Stimulated activated CD8-positive, alpha-beta memory T cell treated with anti-CD3 and anti-CD28 coated beads, Interleukin-4, amount 100 ng/mL, for 1 hour (primary cell): ENCODE results near the gene UCKL1.
"Not testable (repeated sequence)": the region's sequence is repeated elsewhere in the genome, so short reads cannot be mapped to it uniquely, and the experiment has no call there.

Source experiments
- DNase-seq, 2 donors: peaks; one replicate each; pipeline ENCODE4 v3.0.0-alpha.2; 2020; ENCODE audit warnings: low read depth in 2 of 2, low spot score in 1 of 2

Gene UCKL1

DNA sequence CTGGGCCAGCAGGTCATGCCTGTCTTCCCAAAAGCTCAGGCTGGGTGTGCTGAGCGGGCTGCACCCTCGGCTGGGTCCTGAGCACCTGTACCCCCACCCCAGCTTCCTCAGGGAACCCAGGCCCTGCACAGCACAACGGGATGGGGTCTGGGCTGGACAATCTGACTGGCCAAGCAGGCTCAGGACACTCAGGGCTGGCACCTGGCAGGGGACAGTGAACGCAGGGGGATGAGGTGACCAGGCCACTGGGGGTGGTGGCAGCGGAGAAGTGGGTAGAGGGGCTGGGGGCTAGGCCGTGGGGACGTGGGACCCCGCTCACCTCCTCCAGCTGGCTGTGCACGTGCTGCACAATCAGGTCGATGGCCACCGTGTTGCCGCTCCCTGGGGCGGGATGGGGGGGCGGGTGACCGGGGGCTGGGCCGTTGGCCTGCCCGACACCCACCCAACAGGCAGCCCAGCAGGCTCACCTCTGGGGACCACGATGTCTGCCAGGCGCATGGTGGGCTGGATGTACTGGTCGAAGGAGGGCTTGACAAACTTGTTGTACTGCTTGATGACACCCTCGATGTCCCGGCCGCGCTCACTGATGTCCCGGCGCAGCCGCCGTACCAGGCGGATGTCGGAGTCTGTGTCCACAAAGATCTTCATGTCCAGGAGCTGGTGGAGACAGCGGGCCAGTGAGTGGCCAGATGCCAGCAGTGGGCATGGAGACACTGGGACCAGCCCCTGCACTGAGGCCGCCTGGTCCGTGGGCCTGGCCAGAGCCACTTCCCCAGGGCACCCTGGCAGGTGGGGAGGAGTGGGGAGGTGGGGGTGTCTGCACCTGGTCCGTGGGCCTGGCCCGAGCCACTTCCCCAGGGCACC is 11.9 kb downstream of the UCKL1 start:
- no peak for DNase-seq

DNA sequence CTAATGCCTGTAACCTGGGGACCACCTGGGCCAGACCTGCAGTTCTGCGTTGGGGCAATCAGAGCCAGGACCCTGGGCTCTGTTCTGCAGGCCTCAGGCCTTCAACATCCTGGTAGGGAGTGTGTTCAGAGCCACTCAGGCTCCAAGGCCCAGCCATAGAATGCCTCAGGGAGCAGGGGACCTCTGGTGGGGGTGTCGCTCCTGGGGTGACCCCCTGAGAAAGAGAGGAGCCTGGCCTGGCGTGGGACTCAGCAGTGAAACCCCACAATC is 12.5 kb downstream of the UCKL1 start:
- DNase-seq = no peak

DNA sequence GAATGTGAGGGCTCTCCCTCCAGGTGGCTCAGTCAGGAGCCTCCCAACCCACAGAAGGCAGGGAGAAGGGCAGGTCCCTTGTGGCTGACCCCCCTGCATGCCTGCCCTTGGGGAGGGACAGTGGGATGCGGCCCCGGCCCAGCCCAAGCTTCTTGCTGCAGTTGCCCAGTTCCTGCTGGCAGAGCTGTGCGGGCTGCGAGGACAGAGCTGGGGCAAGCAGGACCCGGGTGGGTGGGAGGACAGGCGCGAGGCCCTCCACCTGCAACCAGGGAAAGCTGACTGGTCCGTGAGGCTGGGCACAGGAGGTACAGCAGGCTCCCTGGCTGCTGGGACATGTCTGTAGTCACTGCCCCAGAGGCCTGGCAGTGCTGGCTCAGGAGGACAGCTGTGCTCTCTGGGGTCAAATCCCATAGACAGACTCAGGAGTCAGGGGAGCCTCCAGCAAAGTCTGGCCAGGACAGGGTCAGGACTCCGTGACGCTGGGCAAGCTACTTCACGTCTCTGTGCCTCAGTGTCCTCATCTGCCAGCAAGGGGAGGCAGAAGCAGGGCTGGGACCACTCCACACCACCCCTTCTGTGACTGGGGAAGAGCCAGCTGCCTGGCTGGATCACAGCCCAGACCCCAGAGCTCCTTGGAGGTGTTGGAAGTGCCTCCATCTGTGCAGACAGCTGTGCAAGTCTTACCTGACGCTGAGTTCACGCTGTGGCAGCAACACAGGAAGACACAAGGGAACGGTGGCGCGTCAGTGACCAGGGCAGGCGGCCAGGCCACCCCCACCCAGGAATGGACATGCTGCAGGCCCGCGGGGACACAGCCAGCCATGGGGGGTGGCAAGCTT is 13.0 kb downstream of the UCKL1 start:
- no peak for DNase-seq

DNA sequence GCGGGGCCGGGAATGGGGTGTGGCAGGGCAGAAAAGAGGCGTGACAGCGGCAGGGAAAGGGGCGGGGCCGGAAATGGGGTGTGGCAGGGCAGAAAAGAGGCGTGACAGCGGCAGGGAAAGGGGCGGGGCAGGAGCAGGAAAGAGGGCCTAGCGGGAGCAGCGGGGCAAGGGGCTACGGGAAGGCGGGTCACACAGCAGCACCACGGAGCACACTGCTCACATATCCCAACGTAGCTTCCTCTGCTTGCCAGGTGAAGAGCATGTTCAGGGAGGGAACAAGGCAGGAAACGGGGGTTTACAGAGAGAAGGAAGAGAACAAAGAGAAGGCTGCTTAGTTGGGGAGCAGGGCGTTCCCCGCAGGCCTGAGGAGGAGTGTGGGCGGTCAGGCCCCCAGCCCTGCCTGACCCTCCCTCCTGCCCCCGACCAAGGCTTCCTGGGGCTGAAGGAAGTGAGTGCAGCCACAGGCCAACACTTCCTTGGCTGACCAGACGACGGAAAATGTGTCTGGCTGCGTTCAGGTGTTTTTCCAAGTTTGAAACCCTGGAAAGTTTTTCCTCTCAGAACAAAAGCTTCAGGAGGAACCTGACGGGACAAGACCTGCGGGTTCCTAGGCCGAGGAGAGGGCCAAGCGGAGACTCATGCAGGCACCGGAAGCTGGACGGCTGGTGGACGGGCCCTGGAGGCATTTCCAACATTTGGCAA is 13.8 kb downstream of the UCKL1 start:
- DNase-seq = no peak

DNA sequence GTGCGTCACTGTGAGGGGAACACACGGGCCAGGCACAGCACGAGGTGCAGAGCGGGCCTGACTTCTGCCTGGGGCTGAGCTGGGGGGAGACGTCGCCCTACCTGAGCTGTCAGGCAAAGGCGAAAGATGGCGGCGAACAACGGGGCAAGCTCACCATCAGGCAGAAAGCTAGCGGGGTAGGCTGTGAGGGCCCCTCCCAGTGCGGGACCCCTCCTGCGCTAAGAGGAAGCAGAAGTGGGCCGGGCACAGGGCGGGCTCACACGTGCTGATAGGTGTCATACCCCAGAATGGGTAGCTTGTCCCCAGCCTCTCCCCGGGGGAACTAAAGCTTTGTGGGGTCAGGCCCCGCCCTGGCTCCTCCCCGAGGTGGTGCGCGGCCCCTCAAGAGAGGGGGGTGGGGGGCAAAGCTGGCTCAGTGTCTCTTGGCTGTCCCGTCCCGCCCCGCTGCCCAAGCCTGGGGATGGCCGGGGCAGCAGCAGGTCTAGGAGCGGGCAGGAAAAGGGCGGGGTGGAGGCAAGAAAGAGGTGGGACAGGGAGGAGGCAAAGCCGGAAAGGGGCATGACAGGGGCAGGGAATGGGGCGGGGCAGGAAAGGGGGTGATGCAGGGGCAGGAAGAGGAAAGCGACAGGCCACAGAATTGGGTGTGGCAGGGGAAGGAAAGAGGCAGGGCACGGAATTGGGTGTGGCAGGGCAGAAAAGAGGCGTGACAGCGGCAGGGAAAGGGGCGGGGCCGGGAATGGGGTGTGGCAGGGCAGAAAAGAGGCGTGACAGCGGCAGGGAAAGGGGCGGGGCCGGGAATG is 14.7 kb downstream of the UCKL1 start:
- peak in 1 of 2 donors; percentile 61 for DNase-seq

DNA sequence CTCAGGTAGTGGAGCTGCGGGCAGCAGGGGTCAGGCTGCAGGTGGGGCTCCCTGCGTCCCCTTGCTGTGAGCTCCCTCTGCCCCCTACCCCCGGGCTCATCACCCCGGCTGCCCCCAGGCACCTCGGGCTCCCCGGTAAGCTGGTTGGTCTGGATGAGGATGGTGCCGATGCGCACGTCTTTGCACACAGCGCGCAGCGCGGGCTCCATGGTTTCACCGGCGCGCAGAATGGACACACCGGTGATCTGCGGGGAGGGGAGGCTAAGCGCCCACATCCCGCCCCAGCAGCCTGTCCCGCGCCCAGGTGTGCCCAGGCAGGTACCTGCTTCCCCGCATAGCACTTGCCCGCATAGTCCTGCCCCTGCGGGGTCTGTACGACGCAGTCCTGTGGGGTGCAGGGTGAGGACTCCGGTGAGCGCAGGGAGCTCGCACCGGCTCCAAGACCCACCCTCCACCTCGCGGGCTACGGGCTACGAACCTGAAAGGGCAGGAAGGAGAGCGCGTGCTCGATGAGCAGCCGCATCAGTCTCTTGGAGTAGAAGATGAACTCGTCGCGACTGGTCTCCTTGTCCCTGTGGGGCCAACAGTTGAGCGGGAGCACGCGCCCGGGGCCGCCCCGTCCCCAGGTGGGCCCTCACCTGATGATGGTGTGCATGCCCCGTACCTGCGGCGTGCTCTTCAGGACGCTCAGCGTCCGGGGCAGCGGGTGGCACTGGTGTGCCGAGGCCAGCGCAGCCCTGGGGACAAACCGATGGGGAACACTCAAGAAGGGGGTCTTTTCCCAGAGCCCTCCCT is 15.5 kb downstream of the UCKL1 start:
- no peak for DNase-seq

DNA sequence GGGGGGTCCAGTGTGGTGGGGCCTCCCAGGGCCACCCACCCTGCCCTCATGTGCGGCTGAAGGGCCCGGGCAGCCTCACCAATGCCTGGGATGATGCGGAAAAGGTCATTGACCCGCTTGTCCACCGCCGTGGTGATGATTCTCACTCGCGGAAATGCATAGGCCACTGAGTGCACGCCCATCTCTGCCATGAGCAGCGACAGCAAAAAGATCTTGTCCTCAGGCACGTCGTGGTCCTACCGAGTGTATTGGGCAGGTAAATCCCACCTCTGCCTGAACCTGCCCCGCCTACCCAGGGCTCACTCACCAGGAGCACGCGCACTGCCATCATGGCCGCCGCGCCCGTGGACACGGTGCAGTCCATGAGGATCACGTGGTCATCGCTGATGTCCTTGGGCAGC is 16.1 kb downstream of the UCKL1 start:
- DNase-seq = no peak

DNA sequence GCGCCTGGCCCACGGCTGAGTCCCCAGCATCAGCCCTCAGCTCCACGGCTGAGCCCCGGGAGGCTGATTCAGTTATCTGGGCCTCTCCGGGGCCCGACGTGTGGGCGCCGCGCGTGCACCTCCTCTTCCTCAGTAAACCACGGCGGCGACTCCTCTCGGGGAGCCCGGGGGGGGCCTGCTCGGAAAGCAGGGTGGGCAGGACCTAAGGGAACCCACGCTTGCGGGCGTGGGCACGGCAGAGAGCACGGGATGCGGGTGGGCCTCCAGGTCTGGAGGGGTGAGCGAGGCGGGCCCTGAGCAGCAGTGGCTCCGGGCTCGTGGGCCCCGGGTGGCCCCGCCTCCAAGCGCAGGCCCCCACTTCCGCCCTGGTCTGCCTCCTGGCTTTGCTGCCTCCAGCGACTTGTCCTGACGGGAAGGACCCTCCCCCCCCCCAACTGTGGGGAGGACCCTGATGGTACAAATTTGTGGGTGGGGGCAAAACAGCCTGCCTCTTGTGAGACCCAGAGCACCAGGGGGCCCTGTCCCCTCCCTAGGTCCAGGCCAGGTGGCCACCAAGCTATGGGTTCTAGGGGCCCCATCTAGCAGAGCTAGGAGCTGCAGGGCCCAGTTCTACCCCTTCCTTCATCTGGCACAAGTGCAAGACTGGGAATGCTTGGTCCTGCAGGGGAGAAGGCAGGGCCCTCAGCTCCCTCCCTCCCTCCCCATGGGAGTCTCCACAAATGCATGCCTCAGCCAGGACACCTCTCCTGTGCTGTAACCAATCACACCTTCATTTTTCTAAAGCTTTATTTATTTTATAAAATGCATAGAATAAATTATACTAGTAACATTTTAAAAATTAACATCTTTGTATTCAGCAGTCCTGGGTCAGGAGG is 16.9 kb downstream of the UCKL1 start:
- no peak for DNase-seq

DNA sequence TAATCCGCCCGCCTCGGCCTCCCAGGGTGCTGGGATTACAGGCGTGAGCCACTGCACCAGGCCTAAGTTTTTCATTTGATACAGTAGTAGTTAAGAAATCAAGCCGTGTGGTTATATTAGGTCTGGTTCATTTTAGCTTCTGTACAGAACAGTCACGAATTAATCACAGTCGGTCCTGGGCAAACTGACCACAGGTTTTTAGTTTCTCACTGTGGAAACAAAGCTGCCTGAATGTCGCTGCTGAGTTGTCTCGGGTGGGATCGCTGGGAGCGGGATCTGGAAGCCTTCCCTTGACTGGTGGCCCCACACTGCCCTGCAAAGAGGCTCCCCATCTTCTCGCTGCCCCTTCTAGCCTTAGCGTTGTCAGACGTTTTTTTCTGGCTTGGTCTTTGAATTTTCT is 18.6 kb downstream of the UCKL1 start:
- no peak for DNase-seq

DNA sequence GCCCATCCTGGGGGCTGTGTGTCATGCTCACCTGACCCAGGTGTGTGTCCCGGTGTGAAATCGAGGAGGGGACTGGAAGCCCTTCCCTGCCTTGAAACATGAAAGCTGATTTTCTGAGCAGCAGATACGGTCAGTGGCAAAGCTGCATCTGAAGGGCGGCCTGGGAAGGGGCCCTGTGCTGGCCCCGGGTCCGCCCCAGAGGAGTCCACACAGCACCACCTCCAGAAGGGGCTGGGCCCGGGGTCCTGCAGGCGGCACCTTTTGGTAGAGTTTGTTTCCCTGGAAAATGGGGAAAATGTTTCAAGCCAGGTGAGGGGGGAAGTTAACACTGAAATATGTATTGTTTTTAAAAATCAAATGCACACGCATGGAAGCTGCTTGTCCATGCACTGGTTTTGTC is 20.8 kb downstream of the UCKL1 start:
- DNase-seq = no peak

DNA sequence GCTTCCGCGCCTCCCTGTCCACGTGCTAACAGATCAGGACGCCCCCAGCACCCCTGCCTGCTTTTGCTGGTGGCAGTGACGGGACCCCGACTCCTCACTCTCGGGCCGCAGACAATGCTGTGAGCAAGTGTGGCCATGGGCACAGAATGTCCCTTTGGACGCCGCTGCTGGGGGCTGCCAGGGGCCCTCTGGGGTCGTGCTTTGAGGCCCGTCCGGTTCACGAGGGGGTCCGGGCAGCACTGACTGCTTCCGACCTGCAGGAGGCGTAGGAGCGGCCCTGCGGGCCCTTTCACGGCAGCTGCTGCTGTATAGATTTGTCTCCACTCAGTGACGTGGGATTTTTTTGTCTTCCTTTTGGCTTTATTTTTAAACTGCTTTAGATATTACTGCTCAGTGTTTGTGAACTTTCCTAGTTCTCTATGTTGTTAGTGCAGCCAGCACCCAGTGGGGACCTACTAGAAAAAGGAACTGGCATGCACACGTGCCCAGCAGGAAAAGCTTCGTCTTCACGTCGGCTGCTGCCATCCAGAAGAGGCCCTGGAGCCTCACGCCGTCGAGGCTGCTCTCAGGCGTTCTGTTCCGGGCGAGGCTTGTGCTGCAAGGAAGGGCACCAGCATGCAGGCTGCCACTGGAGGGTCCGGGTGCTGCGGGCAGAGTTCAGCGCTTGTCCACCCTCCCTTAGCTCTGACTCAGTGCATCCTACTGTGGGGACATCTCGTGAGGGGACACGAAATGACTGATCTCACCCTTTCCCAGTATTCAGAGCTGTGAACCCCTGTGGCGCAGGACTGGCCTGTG is 21.7 kb downstream of the UCKL1 start:
- no peak for DNase-seq

DNA sequence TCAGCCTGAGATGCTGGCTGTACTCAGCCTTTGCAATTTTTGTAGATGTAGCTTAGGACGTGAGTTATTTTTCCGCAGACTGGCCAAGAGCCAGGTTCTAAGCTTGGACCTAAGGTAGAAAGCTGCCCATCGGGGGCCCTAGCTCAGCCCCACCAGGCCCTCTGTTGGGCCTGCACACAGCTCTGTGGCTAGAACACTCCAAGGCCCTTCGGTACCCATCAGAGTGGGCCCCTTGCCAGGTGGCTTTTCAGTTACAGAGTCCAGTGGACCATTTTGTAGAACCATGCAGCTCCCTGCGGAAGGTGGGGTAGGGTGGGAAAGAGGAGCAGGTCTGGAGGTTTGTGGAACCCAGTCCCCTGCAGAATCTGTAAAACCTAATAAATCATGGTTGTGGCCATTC is 22.6 kb downstream of the UCKL1 start:
- DNase-seq = no peak

DNA sequence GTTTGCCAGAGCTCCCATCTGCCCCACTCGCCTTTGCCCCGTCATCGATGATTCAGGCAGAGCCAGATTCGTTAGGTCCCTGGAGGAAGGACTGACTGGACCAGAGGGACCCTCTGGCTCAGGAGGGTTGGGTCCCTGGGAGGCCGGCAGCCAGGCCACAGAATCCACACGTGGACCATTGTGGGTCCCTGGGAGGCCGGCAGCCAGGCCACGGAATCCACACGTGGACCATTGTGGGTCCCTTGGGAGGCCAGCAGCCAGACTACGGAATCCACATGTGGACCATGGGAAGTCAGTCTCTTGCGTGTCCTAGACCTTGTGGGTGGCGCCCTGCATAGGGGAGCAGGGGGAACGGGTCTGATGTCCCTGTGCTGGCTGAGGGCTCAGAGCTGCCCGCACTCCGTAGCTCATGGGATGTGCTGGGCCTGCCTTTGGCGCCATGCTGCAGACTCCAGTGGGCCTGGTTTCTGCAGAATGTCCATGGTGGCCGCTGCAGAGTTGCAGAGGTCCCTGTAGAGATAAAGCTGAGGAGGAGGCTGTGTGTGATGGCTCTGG is 23.5 kb downstream of the UCKL1 start:
- no peak for DNase-seq

DNA sequence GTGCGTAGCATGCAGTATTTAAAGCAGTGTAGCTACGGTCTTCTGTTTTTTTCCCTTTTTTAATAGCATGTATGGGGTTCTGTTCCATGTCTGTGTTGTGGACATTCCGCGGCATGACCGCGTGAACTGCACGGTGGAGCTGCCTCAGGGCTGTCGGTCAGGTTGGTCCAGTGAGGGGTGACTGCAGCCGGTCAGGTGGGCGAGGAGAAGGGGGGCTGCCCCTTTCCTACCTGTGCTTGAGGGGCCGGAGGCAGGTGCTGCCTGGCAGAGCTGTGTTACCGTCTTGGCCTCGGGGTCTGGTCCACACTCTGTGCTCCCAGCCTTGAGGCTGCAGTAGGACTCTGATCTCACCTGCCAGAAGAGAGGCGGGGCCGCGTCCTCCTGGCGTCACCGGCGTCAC is 24.5 kb downstream of the UCKL1 start:
- no peak for DNase-seq

DNA sequence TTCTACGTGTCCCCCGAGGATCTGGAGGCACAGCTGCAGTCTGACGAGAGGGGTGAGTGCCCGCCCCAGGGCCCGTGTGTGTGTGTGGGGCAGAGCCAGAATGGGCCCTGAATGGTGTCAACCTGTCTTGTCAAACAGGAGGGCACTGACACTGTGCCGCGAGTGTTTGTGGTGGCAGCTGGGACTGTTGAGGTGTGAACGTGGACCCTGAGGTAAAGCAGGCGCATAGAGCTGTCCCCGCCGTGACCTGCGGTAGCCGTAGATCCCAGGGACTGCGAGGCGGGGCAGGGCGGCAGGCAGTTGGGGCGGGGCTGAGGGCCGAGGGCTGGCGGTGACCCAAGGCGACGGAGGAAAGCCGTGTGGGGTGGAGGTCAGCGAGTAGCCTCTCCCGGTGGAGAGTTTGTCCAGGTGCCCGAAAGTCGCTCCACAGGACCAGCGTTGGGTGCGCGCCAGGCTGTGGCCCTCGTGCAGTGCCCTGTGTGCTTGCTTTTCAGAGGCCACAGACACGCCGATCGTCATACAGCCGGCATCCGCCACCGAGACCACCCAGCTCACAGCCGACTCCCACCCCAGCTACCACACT is 25.2 kb downstream of the UCKL1 start:
- DNase-seq = no peak

DNA sequence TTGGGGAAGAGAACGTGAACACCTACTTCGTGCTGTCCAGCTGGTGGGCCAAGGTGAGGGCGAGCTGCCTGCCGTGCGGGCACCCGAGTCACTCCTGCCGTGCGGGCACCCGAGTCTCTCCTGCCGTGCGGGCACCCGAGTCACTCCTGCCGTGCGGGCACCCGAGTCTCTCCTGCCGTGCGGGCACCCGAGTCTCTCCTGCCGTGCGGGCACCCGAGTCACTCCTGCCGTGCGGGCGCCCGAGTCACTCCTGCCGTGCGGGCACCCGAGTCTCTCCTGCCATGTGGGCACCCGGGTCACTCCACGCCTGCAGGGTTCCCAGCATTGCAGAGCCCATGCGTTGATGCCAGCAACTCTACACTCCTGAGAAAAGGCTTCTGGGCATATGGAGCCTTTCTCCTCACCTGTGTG is 26.7 kb downstream of the UCKL1 start:
- not testable (repeated sequence) for DNase-seq

DNA sequence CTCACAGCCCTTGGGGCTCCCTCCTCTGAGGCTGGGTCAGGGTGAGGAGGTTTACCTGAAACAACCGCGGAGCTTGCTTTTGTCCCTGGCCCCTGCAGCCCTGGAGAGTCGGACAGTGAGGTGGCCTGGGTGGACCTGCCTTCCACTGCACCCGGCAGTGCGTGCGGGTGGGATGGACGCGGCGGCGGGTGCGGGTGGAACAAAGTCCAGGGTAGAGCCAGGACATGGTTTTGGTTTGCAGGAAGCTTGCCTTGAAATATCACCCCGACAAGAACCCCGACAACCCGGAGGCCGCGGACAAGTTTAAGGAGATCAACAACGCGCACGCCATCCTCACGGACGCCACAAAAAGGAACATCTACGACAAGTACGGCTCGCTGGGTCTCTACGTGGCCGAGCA is 27.1 kb downstream of the UCKL1 start:
- DNase-seq = no peak

DNA sequence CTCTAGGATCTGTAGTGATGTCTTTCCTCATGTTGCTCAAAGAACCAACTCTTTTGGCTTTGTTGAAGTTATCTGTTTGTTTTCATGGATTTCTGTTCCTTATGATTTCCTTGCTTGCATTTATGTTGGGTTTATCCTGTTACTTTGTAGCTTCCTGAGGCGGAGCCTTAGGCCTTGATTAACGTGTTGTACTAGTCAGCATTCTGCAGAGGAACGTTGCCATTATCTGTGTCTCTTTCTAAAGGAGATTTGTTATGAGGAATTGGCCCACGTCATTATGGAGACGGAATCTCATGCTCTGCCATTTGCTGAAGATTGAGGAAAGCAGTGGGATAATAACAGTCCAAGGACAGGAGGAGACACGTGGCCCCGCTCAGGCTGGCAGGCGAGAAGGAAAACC is 29.9 kb downstream of the UCKL1 start:
- DNase-seq = no peak
